HepG2 (cell line): ENCODE measurements around the gene CYBRD1. TPM values are rescaled to one million over a fixed set of nuclear protein-coding genes. Genes with fewer than 3 reads are reported as not detected.
A peak's percentile ranks its signal among the peaks of the same experiment; 100 is the strongest.

Experiments
- ATAC-seq: fragments of 200-7000 bp; cut with Tn5 transposase; 3 replicates; pipeline ENCODE4 v1.9.1; 2020; ENCODE audit warnings: mild to moderate bottlenecking, moderate library complexity
- BruUV-seq: library from RNA; stranded (reverse); fragments of 400-500 nt; replicated peaks from 2 replicates; lab custom pipeline; 2021; lab: Mats Ljungman, UMichigan
- CTCF ChIA-PET: fragments of 300-600 bp; formaldehyde crosslinking; extraction: SDS; loops from one replicate; lab custom pipeline; 2021; ENCODE audit warnings: low total read pairs, inconsistent platforms, low intra/inter-chr PET ratio; lab: Yijun Ruan, JAX
- POLR2A ChIA-PET: fragments of 350-600 bp; sonication (Branson Sonifier 250); formaldehyde crosslinking; loops from one replicate; lab custom pipeline; 2020; ENCODE audit warnings: antibody characterized with exemption, inconsistent platforms; lab: Yijun Ruan, JAX
- DNase-seq: peaks from one replicate; pipeline ENCODE4 v3.0.0-alpha.2; 2015; ENCODE audit warnings: low spot score
- FAIRE-seq: peaks from 3 replicates; lab custom pipeline; 2011; peaks lifted over from hg19 to GRCh38; lab: Jason Lieb, UNC
- H2AFZ ChIP-seq: one replicate; pipeline ENCODE4 v1.6.1; 2011; ENCODE audit warnings: low read length, inconsistent platforms
- H3K27ac ChIP-seq: fragments of 300-600 bp; 3 replicates; pipeline ENCODE4 v1.8.0; 2011; ENCODE audit warnings: mixed run types, mild to moderate bottlenecking, mixed read lengths, low read length, inconsistent platforms; ENCODE audit not compliant: insufficient read depth; ENCODE audit errors: extremely low read length
- H3K27me3 ChIP-seq, 2 experiments: fragments of 200-600 bp in 1 of 2; 2 replicates in 1 of 2; 3 replicates in 1 of 2; pipeline versions ENCODE4 v1.6.0 to v1.8.0; 2011; ENCODE audit warnings: low read length in 2 of 2, mild to moderate bottlenecking in 2 of 2, moderate library complexity in 2 of 2, inconsistent platforms in 1 of 2; ENCODE audit not compliant: insufficient read depth in 2 of 2, control insufficient read depth in 1 of 2
- H3K36me3 ChIP-seq, 2 experiments: fragments of 200-600 bp in 1 of 2; replicated peaks in 1 of 2; 2 replicates in 1 of 2; 3 replicates in 1 of 2; pipeline versions ENCODE4 v1.5.1 to v1.8.0; 2011; ENCODE audit warnings: low read length in 2 of 2, inconsistent platforms in 1 of 2; ENCODE audit not compliant: insufficient read depth in 2 of 2, control insufficient read depth in 1 of 2
- H3K4me1 ChIP-seq: 2 replicates; pipeline ENCODE4 v1.5.1; 2012; ENCODE audit warnings: low read length, inconsistent platforms; ENCODE audit not compliant: insufficient read depth
- H3K4me2 ChIP-seq: 2 replicates; pipeline ENCODE4 v1.6.0; 2011; ENCODE audit warnings: low read depth, low read length, inconsistent platforms
- H3K4me3 ChIP-seq, 3 experiments: fragments of 200-600 bp in 1 of 3; sonication (generic), shearing (Covaris generic) in 1 of 3; replicated peaks in 1 of 3; 2 replicates each; pipeline ENCODE4 v1.5.1; 2011 to 2016; ENCODE audit warnings: low read length in 3 of 3, inconsistent platforms in 2 of 3, low read depth in 2 of 3, mild to moderate bottlenecking in 2 of 3, control low read depth in 1 of 3, mixed read lengths in 1 of 3; ENCODE audit not compliant: insufficient read depth in 1 of 3
- H3K79me2 ChIP-seq: one replicate; pipeline ENCODE4 v1.6.1; 2011; ENCODE audit warnings: low read length, inconsistent platforms; ENCODE audit not compliant: insufficient read depth
- H3K9ac ChIP-seq: 2 replicates; pipeline ENCODE4 v1.6.0; 2011; ENCODE audit warnings: mild to moderate bottlenecking, low read depth, low read length, inconsistent platforms; ENCODE audit not compliant: insufficient read depth
- H3K9me3 ChIP-seq: 2 replicates; pipeline ENCODE4 v1.5.1; 2012; ENCODE audit warnings: mild to moderate bottlenecking, low read length
- H4K20me1 ChIP-seq: 2 replicates; pipeline ENCODE4 v1.6.0; 2011; ENCODE audit warnings: inconsistent platforms, mild to moderate bottlenecking, low read length, moderate library complexity; ENCODE audit not compliant: insufficient read depth
- CBX2 ChIP-seq, 2 experiments: fragments of 200-600 bp in 1 of 2; sonication (generic); formaldehyde crosslinking in 1 of 2; IDR thresholded peaks; 2 replicates each; pipeline versions ENCODE4 v1.7.0 to v1.8.1; 2018 to 2022; ENCODE audit warnings: low read depth in 2 of 2, low read length in 1 of 2, mild to moderate bottlenecking in 1 of 2, missing genetic modification reagents in 1 of 2
- CTCF ChIP-seq: sonication (generic); formaldehyde crosslinking; IDR thresholded peaks from 2 replicates; pipeline ENCODE4 v1.5.0; 2020; ENCODE audit warnings: mild to moderate bottlenecking, missing genetic modification reagents, moderate library complexity
- FUBP1 ChIP-seq: sonication (generic); formaldehyde crosslinking; IDR thresholded peaks from 2 replicates; pipeline ENCODE4 v1.5.1; 2020; ENCODE audit warnings: missing genetic modification reagents, mild to moderate bottlenecking, borderline replicate concordance
- HMGA1 ChIP-seq: sonication (generic); formaldehyde crosslinking; conservative IDR thresholded peaks from 2 replicates; pipeline ENCODE4 v1.4.0; 2020; ENCODE audit warnings: missing genetic modification reagents
- NPAS2 ChIP-seq: sonication (generic); formaldehyde crosslinking; IDR thresholded peaks from 2 replicates; pipeline ENCODE4 v1.8.0; 2022; ENCODE audit warnings: mild to moderate bottlenecking, missing genetic modification reagents, borderline replicate concordance
- PHF21A ChIP-seq: sonication (generic); formaldehyde crosslinking; IDR thresholded peaks from 2 replicates; pipeline ENCODE4 v1.5.0; 2020; ENCODE audit warnings: mild to moderate bottlenecking, missing genetic modification reagents
- RBAK ChIP-seq: sonication (generic); formaldehyde crosslinking; IDR thresholded peaks from 2 replicates; pipeline ENCODE4 v1.5.1; 2020; ENCODE audit warnings: mild to moderate bottlenecking, missing genetic modification reagents
- WGBS: methylation state at CpG from one replicate; pipeline ENCODE4 v1.1.6; 2017; ENCODE audit warnings: low lambda C conversion rate; 5-methylcytosine and 5-hydroxymethylcytosine counted together
- in situ Hi-C: cut with HindIII; loops from 2 replicates; pipeline ENCODE4 v1.10.0; 2017; ENCODE audit warnings: low pct_unique_long_range_greater_than_20kb; ENCODE audit not compliant: extremely low pct_ligation_motif_present
- intact Hi-C: fragments of 100-400 bp; cut with micrococcal nuclease; formaldehyde crosslinking; loops from one replicate; pipeline ENCODE4 v1.10.0; 2022; ENCODE audit not compliant: unreplicated experiment
- polyA plus RNA-seq, 8 experiments: library from polyadenylated mRNA; depleted of rRNA in 3 of 8; stranded (reverse) in 7 of 8; unstranded in 1 of 8; fragments of >200 nt; fragmentation: Illumina TruSeq in 4 of 8; extraction: Trizol in 4 of 8; gene quantifications; 2 replicates each; pipeline versions ENCODE4 v1.2.1 to v1.2.3, GENCODE V29; 2011 to 2016; ENCODE audit warnings: low read depth in 4 of 8, missing spikeins in 1 of 8, mixed read lengths in 1 of 8; ENCODE audit not compliant: insufficient read depth in 1 of 8
- total RNA-seq, 5 experiments: library from RNA; depleted of rRNA; stranded (reverse); fragments of >200 nt; fragmentation: Illumina TruSeq; extraction: Trizol; gene quantifications; 2 replicates each; pipeline ENCODE4 v1.2.3, GENCODE V29; 2016; ENCODE audit warnings: low read depth in 1 of 5

The CYBRD1 gene
- total and polyA plus RNA-seq, 2 of the 13 experiments (the other 11 are each of a cell fraction or from before 2014, with no cell fraction given), result 0.13 to 0.42 TPM

DNA sequence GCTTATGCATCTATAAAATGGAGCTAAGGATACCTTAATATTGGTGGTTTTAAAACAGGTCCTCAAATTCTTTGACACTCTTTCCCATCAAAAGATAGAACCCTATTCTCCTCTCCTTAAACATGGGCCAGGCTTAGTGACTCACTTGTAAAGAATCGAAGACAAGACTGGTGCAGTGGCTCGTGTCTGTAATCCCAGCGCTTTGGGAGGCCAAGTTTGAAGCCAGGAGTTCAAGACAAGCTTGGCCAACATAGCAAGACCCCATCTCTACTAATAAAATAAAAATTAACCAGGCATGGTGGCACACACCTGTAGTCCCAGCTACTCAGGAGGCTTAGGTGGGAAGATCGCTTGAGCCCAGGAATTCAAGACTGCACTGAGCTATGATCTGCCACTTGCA is 44.5 kb downstream of the CYBRD1 start:
- no peak for ATAC-seq
- CTCF ChIA-PET, result no interaction called here
- POLR2A ChIA-PET, result no interaction called here
- H3K4me1 ChIP-seq, result peaks cover 14% of the 10 kb centered on the region; the same call in 1 of the 2 replicates
- in situ Hi-C loops, result no loop called here
- TF ChIP-seq HMGA1 (CRISPR knock-in tag) (no peak), PHF21A (CRISPR knock-in tag) (no peak), RBAK (CRISPR knock-in tag) (no peak), NPAS2 (CRISPR knock-in tag) (no peak), FUBP1 (CRISPR knock-in tag) (no peak)
- TF ChIP-seq, all 625 proteins: peak for 0
- BruUV-seq, result no TSS peak
- Histone ChIP-seq H3K27ac (no peak overlapping the region), H2AFZ (no peak overlapping the region), H3K79me2 (no peaks in the 10 kb centered on the region), H3K9me3 (no peaks in the 10 kb centered on the region), H3K4me2 (no peak overlapping the region), H3K4me3 (no peak overlapping the region), H3K9ac (no peak overlapping the region), H4K20me1 (no peaks in the 10 kb centered on the region), H3K27me3 (peaks cover 0 to 13% of the 10 kb centered on the region in 2 experiments; a peak in 2 of 5 replicates), H3K36me3 (no peaks in the 10 kb centered on the region)
- 73% methylated on average over 4 of the region's 4 CpGs for WGBS
- intact Hi-C loops, result no loop called here
- no peak for DNase-seq
- FAIRE-seq, result no peak

DNA sequence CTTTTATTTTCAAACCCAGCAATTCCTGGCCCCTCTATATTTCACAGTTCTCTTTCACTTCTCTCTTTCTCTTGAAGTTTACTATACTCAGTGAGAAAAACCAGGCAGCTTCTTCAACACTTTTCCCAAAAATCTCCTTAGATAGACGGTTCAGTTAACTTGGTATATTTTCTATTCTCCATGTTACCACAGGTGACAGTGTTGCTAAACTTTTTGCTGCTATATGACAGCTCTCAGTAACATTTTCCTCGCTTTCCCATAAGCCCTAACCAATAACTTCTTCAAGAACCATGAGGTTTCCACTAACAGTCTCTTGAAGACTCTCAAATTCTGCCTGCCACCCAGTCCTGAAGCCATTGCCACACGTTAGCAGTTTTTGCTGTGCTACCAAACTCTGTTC is 45.8 kb downstream of the CYBRD1 start:
- H3K9ac ChIP-seq, result no peak overlapping the region
- H4K20me1 ChIP-seq, result no peaks in the 10 kb centered on the region
- H3K79me2 ChIP-seq, result no peaks in the 10 kb centered on the region
- H3K4me3 ChIP-seq, result no peak overlapping the region
- BruUV-seq, result no TSS peak
- no peaks in the 10 kb centered on the region for H3K9me3 ChIP-seq
- no peak for DNase-seq
- no peak overlapping the region for H3K27ac ChIP-seq
- peaks cover 14% of the 10 kb centered on the region; the same call in 1 of the 2 replicates for H3K4me1 ChIP-seq
- 41% methylated on average over 3 of the region's 3 CpGs for WGBS
- H3K36me3 ChIP-seq, result no peaks in the 10 kb centered on the region
- intact Hi-C loops (no loop called here), in situ Hi-C loops (no loop called here)
- no peak overlapping the region for H2AFZ ChIP-seq
- TF ChIP-seq CTCF, result peak; percentile 29; the same call in 1 of the 2 replicates
- TF ChIP-seq CBX2 (IDR thresholded peaks at IDR 0.05; ENCODE audit: low read depth, low read length), result no peak
- no peak for TF ChIP-seq CBX2 (CRISPR knock-in tag; IDR thresholded peaks at IDR 0.05; ENCODE audit: low read depth)
- peak; percentile 68 for ATAC-seq
- CTCF ChIA-PET, result no interaction called here
- peak; percentile 36 for FAIRE-seq
- POLR2A ChIA-PET, result no interaction called here
- no peak overlapping the region for H3K4me2 ChIP-seq
- H3K27me3 ChIP-seq, result peaks cover 0 to 19% of the 10 kb centered on the region in 2 experiments; a peak in 2 of 5 replicates
